Stimulated activated CD4-positive, alpha-beta T cell treated with anti-CD3 and anti-CD28 coated beads, Interleukin-2, amount 100 ng/mL, for 48 hours (primary cell): Measurements from ENCODE around the gene CCDC97.
A peak's percentile ranks its signal among the peaks of the same experiment; 100 is the strongest.
"Not testable (repeated sequence)": the region's sequence is repeated elsewhere in the genome, so short reads cannot be mapped to it uniquely, and the experiment has no call there.

Source experiments
- DNase-seq, 2 donors: peaks; one replicate each; pipeline ENCODE4 v3.0.0-alpha.2; 2020

The CCDC97 gene

DNA sequence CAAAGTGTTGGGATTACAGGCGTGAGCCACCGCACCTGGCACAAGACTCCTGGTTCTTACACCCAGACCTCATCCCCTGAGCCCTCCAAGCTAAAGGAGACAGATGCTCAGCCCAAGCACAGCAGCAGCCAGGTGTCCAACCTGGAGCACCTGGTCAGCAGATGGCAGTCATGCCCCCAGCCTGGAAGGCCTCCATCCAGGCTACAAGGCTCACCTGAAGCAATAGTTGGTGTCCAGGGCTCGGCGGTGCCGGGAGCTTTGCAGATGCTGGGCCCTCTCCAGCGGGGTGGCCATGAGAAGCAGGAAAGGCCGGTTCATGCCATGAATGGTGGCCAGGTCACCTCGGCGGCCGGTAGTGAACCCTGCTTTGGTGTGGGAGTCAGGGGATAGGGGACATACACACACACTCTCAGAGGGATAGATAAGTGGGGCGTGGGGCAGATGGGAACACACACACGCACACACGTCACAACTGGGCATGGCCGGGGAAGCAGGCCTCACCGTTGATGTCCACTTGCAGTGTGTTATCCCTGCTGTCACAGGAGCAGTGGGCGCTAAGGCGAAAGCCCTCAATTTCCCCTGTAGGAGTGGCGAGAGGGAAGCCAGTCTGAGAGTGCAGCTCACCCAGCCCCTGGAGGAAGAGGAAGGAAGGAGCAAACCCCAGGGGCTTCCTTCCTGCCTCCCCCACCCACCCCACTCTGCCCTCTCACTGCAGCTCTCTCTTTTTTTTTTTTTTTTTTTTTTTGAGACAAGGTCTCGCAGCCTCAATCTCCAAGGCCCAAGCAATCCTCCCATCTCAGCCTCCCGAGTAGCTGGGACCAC lies 31.9 kb downstream of the CCDC97 start:
- DNase-seq: no peak

- DNase-seq: no peak
Observed at GRCh38 chr19:41344162-41344561, 34.2 kb downstream of the CCDC97 start.

GRCh38 chr19:41346916-41347315 lies 36.9 kb downstream of the CCDC97 start:
- DNase-seq: not testable (repeated sequence)

DNA sequence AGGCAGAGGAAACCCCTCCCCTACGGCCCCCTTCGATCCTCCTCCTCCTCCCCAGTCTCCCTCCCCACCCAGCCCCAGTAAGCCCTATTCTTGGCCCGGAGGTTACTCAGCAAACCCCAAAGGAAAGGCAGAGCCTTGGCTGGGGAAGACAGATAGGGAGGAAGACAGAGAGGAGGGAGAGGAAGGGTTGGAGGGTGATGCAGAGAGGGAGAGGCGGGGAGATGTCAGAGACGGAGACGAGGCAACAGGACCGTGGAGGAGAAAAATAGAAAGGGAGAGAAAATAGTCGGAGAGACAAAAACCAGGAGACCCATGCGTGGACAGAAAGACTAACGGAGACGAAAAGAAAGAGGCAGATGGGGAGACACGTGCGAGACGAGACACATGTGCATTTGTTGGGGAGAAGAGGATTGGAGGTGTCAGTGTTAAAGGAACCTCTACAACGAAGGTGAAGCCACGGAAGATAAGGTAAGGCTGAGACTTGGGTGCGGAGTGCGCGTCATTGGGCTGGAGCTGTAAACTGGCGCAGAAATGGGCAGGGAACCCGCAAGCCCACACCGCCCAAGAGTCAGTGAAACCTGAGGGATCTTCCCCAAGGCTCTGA lies 40.9 kb downstream of the CCDC97 start:
- no peak for DNase-seq

GRCh38 chr19:41351339-41352245 lies 41.6 kb downstream of the CCDC97 start:
- peak; percentile 64 to 72 for DNase-seq

DNA sequence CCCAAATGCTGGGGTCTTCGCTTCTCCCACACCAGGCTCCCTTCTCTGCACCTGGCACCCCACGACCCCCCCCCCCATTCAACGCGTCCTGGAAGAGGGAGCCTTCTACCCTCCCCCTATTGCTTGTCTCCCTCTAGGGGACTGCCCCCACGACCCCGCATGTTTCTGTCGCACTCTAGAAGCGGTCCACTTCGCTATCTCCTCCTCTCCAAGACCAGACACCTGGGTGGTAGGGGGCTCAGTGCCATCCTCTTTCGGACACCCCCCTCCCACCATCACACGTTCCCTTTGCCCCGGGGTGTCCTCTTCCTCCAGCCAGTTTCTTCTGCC lies 42.3 kb downstream of the CCDC97 start:
- DNase-seq: no peak

DNA sequence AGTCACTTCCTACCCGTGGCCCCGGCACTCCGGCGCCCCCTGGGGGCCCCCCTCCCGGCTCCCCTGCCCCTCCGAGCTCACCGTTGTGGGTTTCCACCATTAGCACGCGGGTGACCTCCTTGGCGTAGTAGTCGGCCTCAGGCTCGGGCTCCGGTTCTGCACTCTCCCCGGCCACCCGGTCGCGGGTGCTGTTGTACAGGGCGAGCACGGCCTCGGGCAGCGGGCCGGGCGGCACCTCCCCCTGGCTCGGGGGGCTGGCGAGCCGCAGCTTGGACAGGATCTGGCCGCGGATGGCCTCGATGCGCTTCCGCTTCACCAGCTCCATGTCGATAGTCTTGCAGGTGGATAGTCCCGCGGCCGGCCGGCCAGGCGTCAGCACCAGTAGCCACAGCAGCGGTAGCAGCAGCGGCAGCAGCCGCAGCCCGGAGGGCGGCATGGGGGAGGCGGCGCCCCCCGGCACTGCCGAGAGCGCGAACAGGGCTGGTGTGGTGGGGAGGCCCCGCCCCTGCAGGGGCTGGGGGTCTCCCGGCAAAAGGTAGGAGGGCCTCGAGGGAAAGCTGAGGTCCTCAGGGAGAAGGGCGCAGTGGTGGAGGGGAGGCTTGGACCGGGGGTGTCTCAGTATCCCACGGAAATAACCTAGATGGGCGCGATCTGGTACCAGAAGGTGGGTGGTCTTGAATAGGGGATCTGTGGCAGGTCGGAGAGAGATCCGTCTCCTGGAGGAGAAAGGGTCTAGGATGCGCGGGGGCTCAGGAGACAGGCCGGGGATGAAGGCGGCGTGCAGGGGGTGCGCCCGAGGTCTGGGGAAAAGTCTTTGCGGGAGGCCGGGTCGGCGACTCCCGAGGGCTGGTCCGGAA lies 42.9 kb downstream of the CCDC97 start:
- peak; percentile 67 to 69 for DNase-seq

GRCh38 chr19:41353466-41354342 lies 43.7 kb downstream of the CCDC97 start, which contains the start of gene TGFB1:
TSS of gene TGFB1 (minus strand) at chr19:41353922. CDS start at chr19:41353044, 878 bp downstream.
- peak; percentile 85 to 91 for DNase-seq

- DNase-seq: no peak
Observed at GRCh38 chr19:41354343-41354953, 44.5 kb downstream of the CCDC97 start.

- DNase-seq: no peak
Observed at GRCh38 chr19:41355035-41355434, 45.1 kb downstream of the CCDC97 start.

DNA sequence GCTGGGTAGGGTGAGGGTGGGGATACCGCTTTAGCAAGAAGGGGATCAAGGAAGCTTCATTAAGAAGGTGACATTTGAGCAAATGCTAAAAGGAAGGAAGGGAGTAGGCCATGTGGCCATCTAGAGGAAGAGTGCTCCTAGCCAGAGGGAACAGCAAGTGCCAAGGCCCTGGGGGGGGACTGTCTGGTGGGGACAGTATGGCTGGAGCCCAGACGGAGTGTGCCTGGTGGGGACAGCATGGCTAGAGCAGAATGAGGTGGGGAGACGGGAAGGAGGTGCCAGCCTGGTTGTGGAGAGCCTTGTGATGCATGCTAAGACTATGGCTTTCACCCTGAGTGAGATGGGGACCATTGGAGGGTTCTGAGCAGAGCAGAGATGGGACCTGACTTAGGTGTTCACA lies 45.8 kb downstream of the CCDC97 start:
- no peak for DNase-seq

GRCh38 chr19:41356984-41357739 lies 47.2 kb downstream of the CCDC97 start:
- DNase-seq: no peak

DNA sequence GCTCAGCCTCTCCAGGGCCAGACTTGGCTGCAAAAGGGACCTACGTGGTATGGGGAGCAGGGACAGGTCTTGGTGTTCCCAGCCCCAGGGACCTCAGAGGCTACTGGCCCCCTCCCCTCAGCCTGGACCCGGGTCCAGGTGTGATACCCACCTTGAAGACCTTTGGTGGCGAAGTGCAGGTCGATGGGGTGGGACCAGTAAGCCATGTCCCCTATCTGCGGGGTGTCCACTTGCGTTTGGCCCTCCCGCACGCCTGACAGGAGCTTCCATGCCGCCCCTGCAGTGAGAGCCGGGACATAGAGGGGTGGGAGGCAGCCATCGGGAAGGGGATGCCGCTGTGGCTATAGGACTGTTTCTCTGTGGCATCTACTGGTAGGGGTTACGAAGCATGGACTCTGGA lies 47.8 kb downstream of the CCDC97 start:
- DNase-seq: no peak

DNA sequence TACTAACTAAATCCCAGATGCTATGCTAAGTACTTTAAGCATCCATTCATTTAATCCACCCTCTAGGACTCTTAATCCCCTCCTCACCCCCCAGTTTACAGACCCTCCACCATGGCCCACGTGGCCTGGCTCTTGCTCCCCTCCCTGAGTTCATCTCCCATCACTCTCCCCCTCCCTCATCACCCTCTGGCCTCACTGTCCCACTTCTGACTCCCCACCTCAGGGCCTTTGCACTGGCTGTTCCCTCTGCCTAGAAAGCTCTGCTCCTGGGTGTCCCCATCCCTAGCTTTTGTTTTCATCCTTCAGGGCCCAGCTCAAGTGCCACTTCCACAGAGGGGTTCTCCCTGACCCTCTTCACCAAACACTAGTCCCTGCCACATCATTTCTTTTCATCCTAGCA lies 49.8 kb downstream of the CCDC97 start:
- no peak for DNase-seq

- DNase-seq: no peak
Observed at GRCh38 chr19:41362143-41362847, 52.3 kb downstream of the CCDC97 start.

- DNase-seq: no peak
Observed at GRCh38 chr19:41363371-41363752, 53.4 kb downstream of the CCDC97 start.

- peak; percentile 93 to 95 for DNase-seq
Observed at GRCh38 chr19:41363753-41364523, 54.0 kb downstream of the CCDC97 start, which contains the start of gene B9D2. TSS of gene B9D2 (minus strand) at chr19:41364149. CDS start at chr19:41363519, 630 bp downstream.

DNA sequence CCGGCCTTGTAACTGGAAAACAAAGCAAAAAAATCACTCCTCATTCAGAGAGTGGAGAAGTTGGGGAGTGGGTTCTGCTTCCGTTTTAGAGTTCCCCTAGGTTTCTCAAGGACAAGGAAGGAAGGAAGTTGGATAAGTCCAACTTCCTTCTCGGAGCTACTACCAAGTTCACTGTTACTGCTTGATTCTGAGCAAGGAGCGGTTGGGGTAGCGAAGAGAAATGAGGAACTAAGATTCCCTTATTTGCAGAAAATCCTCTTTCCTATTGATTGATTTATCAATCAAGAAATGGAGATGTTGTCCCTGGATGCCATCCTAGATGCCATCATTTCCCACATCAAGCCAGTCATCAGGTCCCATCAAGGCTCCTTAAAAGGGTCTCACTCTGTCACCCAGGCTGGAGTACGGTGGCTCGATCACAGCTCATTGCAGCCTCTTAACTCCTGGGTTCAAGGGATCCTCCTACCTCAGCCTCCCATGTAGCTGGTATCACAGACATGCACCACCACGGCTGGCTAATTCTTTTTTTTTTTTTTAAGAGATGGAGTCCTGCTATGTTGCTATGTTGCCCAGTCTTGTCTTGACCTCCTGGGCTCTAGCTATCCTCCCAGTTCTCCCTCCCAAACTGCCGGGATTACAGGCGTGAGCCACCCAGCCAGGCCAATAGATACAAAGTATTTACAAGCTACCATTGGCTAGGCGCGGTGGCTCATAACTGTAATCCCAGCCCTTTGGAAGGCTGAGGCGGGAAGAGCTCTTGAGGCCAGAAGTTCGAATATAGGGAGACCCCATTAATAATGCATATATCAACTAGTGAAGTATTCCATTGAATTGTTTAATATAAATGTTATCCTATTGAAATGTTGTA lies 54.8 kb downstream of the CCDC97 start:
- DNase-seq: no peak
